H1 (cell line): ENCODE measurements around the gene CBX2. TPM values are rescaled to one million over a fixed set of nuclear protein-coding genes. Genes with fewer than 3 reads are reported as not detected.

Experiments used
- EZH2 ChIP-seq: fragments of 200-600 bp; sonication (generic); IDR thresholded peaks from 2 replicates; pipeline ENCODE4 v1.7.1; 2012; ENCODE audit warnings: low read depth, mild to moderate bottlenecking, moderate library complexity, low read length, inconsistent platforms; ENCODE audit not compliant: severe bottlenecking
- JUND ChIP-seq: IDR thresholded peaks from 2 replicates; pipeline ENCODE4 v1.6.1; 2011; ENCODE audit warnings: mild to moderate bottlenecking, improper control_type of control experiment, low read length
- SIRT6 ChIP-seq: IDR thresholded peaks from one replicate; pipeline ENCODE4 v1.7.1; 2012; ENCODE audit warnings: low read length, inconsistent platforms
- polyA plus RNA-seq, 7 experiments: library from polyadenylated mRNA; depleted of rRNA in 3 of 7; stranded (reverse) in 5 of 7; unstranded in 2 of 7; fragments of >200 nt in 5 of 7; fragments of 200-250 nt in 2 of 7; gene quantifications; 1 replicate in 5 of 7; 2 replicates in 1 of 7; 4 replicates in 1 of 7; pipeline versions ENCODE4 v1.2.1 to v1.2.3, GENCODE V29; 2011 to 2013; ENCODE audit warnings: missing spikeins in 2 of 7, mixed read lengths in 2 of 7
- total RNA-seq: library from RNA; stranded (reverse); fragmentation: NEBNext Ultra II Directional; extraction: Animal tissue kit (Norgen Biotek cat#: 25700); gene quantifications from 2 replicates; pipeline ENCODE4 v1.2.1, GENCODE V29; 2021
- TF ChIP-seq, protein P1 (sequence below): IDR thresholded peaks from 2 replicates; pipeline ENCODE4 v1.6.1; 2011; ENCODE audit warnings: low read length, improper control_type of control experiment

The CBX2 gene
- total and polyA plus RNA-seq, 2 of the 8 experiments (the other 6 are each of a cell fraction or from before 2014, with no cell fraction given): 64.3 to 83.9 TPM

DNA sequence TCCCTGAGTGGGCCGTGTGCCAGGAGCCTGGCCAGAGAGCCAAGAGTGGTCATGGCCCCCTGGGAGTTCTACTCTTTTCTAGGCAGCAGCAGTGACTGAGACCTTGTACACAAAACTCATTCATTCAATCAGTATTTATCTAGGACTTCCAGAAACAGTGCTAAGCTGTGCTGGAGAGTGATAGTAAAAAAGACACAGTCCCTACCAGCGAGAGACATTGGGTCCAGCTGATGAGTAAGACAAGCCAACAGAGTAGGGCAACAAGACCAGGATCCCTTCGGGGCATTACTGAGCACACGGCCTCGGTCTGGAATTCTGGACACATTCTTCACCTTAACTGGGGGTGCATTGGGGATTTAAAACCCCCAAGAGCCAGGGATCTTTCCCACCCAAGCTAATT, 41.1 kb downstream of the CBX2 start (continued):
- TF ChIP-seq, protein P1, sequence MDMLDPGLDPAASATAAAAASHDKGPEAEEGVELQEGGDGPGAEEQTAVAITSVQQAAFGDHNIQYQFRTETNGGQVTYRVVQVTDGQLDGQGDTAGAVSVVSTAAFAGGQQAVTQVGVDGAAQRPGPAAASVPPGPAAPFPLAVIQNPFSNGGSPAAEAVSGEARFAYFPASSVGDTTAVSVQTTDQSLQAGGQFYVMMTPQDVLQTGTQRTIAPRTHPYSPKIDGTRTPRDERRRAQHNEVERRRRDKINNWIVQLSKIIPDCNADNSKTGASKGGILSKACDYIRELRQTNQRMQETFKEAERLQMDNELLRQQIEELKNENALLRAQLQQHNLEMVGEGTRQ: no peak
- TF ChIP-seq JUND (no peak), EZH2 (no peak), SIRT6 (no peak)
